Right lobe of liver (tissue), 4 donors: ENCODE measurements around the gene COQ9.

Experiments
- POLR2A ChIP-seq: fragments of 450-650 bp; IDR thresholded peaks from one replicate; pipeline ENCODE4 v1.6.1; 2017; ENCODE audit warnings: antibody characterized with exemption, mild to moderate bottlenecking
- TF ChIP-seq, protein P1 (sequence below), 4 donors: fragments of 200-600 bp in 3 of 4; fragments of 450-650 bp in 1 of 4; IDR thresholded peaks; one replicate each; pipeline versions ENCODE4 v1.5.1 to v1.8.0; 2016 to 2022; ENCODE audit warnings: antibody characterized with exemption in 4 of 4, mild to moderate bottlenecking in 2 of 4
- donor health status: DM: no; HTN: no; CAD: no.
- donor health status: DM: no; HTN: no; CAD: no.
- donor health status: DM: no; HTN: yes; CAD: no.

DNA sequence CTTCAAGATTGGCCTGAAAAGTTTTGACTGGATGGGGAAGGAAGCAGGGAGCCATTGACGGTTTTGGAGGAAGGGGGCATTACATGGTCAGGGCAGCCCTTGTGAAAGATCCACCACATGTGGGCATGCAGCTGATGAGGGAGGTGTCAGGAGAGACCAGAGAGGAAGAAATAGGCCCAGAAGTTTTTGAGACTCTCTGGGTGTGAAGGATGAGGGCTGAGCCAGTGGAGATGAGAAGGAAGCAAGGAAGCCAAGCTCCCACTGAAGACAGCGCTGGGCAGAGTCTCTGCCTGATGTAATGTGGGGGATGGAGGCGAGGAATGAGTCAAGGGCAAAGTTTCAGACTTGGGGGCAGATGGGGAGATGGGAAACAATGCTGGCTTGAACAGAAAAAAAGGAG is 42.2 kb upstream of the COQ9 start:
- TF ChIP-seq, protein P1, sequence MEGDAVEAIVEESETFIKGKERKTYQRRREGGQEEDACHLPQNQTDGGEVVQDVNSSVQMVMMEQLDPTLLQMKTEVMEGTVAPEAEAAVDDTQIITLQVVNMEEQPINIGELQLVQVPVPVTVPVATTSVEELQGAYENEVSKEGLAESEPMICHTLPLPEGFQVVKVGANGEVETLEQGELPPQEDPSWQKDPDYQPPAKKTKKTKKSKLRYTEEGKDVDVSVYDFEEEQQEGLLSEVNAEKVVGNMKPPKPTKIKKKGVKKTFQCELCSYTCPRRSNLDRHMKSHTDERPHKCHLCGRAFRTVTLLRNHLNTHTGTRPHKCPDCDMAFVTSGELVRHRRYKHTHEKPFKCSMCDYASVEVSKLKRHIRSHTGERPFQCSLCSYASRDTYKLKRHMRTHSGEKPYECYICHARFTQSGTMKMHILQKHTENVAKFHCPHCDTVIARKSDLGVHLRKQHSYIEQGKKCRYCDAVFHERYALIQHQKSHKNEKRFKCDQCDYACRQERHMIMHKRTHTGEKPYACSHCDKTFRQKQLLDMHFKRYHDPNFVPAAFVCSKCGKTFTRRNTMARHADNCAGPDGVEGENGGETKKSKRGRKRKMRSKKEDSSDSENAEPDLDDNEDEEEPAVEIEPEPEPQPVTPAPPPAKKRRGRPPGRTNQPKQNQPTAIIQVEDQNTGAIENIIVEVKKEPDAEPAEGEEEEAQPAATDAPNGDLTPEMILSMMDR (IDR thresholded peaks at IDR 0.05): no peak
- TF ChIP-seq POLR2A: no peak
